Neural cell (in vitro differentiated cells): ENCODE results near the gene FABP1. TPM values are rescaled to one million over a fixed set of nuclear protein-coding genes. Genes with fewer than 3 reads are reported as not detected.

Experiments
- H2AFZ ChIP-seq: fragments of 200-600, 300-800 bp; sonication (generic), shearing (Covaris generic); 2 replicates; pipeline ENCODE4 v1.6.0; 2014; ENCODE audit warnings: low read depth, mild to moderate bottlenecking, antibody characterized with exemption, low read length, moderate library complexity
- H3F3A ChIP-seq: fragments of 200-600 bp; shearing (Covaris generic); 2 replicates; pipeline ENCODE4 v1.6.1; 2016; ENCODE audit warnings: mild to moderate bottlenecking, moderate library complexity, mixed read lengths, antibody characterized with exemption, low read length; ENCODE audit not compliant: insufficient read depth, poor library complexity, severe bottlenecking
- H3K27ac ChIP-seq: fragments of 200-600, 300-800 bp; sonication (generic), shearing (Covaris generic); 2 replicates; pipeline ENCODE4 v1.5.1; 2014; ENCODE audit warnings: mild to moderate bottlenecking, low read length, moderate library complexity
- H3K27me3 ChIP-seq: fragments of 300-800, 200-600 bp; sonication (generic), shearing (Covaris generic); 2 replicates; pipeline ENCODE4 v1.6.0; 2014; ENCODE audit warnings: mild to moderate bottlenecking, low read depth, low read length, moderate library complexity; ENCODE audit not compliant: insufficient read depth
- H3K36me3 ChIP-seq: fragments of 300-800, 200-600 bp; sonication (generic), shearing (Covaris generic); 2 replicates; pipeline ENCODE4 v1.5.1; 2014; ENCODE audit warnings: mild to moderate bottlenecking, antibody characterized with exemption, low read length, moderate library complexity; ENCODE audit not compliant: insufficient read depth
- H3K4me2 ChIP-seq: fragments of 300-800, 200-600 bp; sonication (generic), shearing (Covaris generic); 2 replicates; pipeline ENCODE4 v1.6.0; 2014; ENCODE audit warnings: mild to moderate bottlenecking, low read length
- H3K4me3 ChIP-seq: fragments of 300-800, 200-600 bp; sonication (generic), shearing (Covaris generic); 2 replicates; pipeline ENCODE4 v1.5.1; 2014; ENCODE audit warnings: mild to moderate bottlenecking, low read length, moderate library complexity
- H3K79me2 ChIP-seq: fragments of 200-600 bp; shearing (Covaris generic); replicated peaks from 2 replicates; pipeline ENCODE4 v1.6.0; 2014; ENCODE audit warnings: mild to moderate bottlenecking, low read length, moderate library complexity; ENCODE audit not compliant: insufficient read depth
- H3K9ac ChIP-seq: fragments of 300-800, 200-600 bp; sonication (generic), shearing (Covaris generic); 2 replicates; pipeline ENCODE4 v1.6.1; 2016; ENCODE audit warnings: mild to moderate bottlenecking, low read length, mixed read lengths
- H3K9me2 ChIP-seq: fragments of 200-600 bp; shearing (Covaris generic); 2 replicates; pipeline ENCODE4 v1.6.1; 2016; ENCODE audit warnings: mild to moderate bottlenecking, low read length, mixed read lengths; ENCODE audit not compliant: insufficient read depth
- H3K9me3 ChIP-seq: fragments of 200-600, 300-800 bp; sonication (generic), shearing (Covaris generic); 2 replicates; pipeline ENCODE4 v1.6.1; 2016; ENCODE audit warnings: mild to moderate bottlenecking, mixed run types, low read length, moderate library complexity, mixed read lengths
- H4K20me1 ChIP-seq: fragments of 200-600 bp; shearing (Covaris generic); 2 replicates; pipeline ENCODE4 v1.6.1; 2016; ENCODE audit warnings: mild to moderate bottlenecking, mixed run types; ENCODE audit not compliant: insufficient read depth
- CTCF ChIP-seq: fragments of 450-650 bp; IDR thresholded peaks from 2 replicates; pipeline ENCODE4 v1.5.1; 2014; ENCODE audit warnings: antibody characterized with exemption, mild to moderate bottlenecking, moderate library complexity; ENCODE audit not compliant: poor library complexity, severe bottlenecking
- EP300 ChIP-seq: fragments of 450-650 bp; conservative IDR thresholded peaks from 2 replicates; pipeline ENCODE4 v1.6.1; 2014; ENCODE audit warnings: antibody characterized with exemption, mild to moderate bottlenecking, moderate library complexity; ENCODE audit not compliant: poor library complexity, severe bottlenecking
- EZH2 ChIP-seq: fragments of 200-600, 300-800 bp; shearing (Covaris generic), sonication (generic); IDR thresholded peaks from 2 replicates; pipeline ENCODE4 v1.6.1; 2014; ENCODE audit warnings: antibody characterized with exemption, low read length, borderline replicate concordance, mild to moderate bottlenecking; ENCODE audit not compliant: insufficient read depth, poor library complexity, severe bottlenecking
- MXI1 ChIP-seq: fragments of 450-650 bp; conservative IDR thresholded peaks from 2 replicates; pipeline ENCODE4 v1.6.1; 2014; ENCODE audit warnings: antibody characterized with exemption, mild to moderate bottlenecking; ENCODE audit not compliant: poor library complexity, severe bottlenecking
- POLR2AphosphoS5 ChIP-seq: IDR thresholded peaks from 2 replicates; pipeline ENCODE4 v1.6.1; 2012
- RAD21 ChIP-seq: fragments of 450-650 bp; conservative IDR thresholded peaks from 2 replicates; pipeline ENCODE4 v1.6.1; 2014; ENCODE audit warnings: antibody characterized with exemption, mild to moderate bottlenecking, moderate library complexity
- SMC3 ChIP-seq: fragments of 450-650 bp; conservative IDR thresholded peaks from 2 replicates; pipeline ENCODE4 v1.6.1; 2014; ENCODE audit warnings: antibody characterized with exemption, mild to moderate bottlenecking, moderate library complexity; ENCODE audit not compliant: poor library complexity
- TAF1 ChIP-seq: IDR thresholded peaks from 2 replicates; pipeline ENCODE4 v1.6.1; 2012; ENCODE audit warnings: low read depth
- polyA plus RNA-seq: library from polyadenylated mRNA; depleted of rRNA; stranded (reverse); fragments of >200 nt; gene quantifications from 2 replicates; pipeline ENCODE4 v1.2.3, GENCODE V29; 2014
- TF ChIP-seq, protein P1 (sequence below): IDR thresholded peaks from 2 replicates; pipeline ENCODE4 v1.6.1; 2012; ENCODE audit warnings: borderline replicate concordance

FABP1 gene
- polyA plus RNA-seq, 1 donor from 2014 or later: not detected

- no peak overlapping the region for H3K4me2 ChIP-seq
- no peak overlapping the region for H3K27ac ChIP-seq
- H3K79me2 ChIP-seq: no peaks in the 10 kb centered on the region
- H4K20me1 ChIP-seq: no peaks in the 10 kb centered on the region
- no peak overlapping the region for H3K4me3 ChIP-seq
- H3K27me3 ChIP-seq: no peaks in the 10 kb centered on the region
- H3F3A ChIP-seq: no peaks in the 10 kb centered on the region
- TF ChIP-seq, protein P1, sequence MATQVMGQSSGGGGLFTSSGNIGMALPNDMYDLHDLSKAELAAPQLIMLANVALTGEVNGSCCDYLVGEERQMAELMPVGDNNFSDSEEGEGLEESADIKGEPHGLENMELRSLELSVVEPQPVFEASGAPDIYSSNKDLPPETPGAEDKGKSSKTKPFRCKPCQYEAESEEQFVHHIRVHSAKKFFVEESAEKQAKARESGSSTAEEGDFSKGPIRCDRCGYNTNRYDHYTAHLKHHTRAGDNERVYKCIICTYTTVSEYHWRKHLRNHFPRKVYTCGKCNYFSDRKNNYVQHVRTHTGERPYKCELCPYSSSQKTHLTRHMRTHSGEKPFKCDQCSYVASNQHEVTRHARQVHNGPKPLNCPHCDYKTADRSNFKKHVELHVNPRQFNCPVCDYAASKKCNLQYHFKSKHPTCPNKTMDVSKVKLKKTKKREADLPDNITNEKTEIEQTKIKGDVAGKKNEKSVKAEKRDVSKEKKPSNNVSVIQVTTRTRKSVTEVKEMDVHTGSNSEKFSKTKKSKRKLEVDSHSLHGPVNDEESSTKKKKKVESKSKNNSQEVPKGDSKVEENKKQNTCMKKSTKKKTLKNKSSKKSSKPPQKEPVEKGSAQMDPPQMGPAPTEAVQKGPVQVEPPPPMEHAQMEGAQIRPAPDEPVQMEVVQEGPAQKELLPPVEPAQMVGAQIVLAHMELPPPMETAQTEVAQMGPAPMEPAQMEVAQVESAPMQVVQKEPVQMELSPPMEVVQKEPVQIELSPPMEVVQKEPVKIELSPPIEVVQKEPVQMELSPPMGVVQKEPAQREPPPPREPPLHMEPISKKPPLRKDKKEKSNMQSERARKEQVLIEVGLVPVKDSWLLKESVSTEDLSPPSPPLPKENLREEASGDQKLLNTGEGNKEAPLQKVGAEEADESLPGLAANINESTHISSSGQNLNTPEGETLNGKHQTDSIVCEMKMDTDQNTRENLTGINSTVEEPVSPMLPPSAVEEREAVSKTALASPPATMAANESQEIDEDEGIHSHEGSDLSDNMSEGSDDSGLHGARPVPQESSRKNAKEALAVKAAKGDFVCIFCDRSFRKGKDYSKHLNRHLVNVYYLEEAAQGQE: no peak
- no peak for TF ChIP-seq SMC3
- TF ChIP-seq POLR2AphosphoS5: no peak
- no peak for TF ChIP-seq TAF1
- no peak for TF ChIP-seq EZH2
- no peak for TF ChIP-seq MXI1
- TF ChIP-seq CTCF: no peak
- no peak for TF ChIP-seq RAD21
- TF ChIP-seq EP300: no peak
- H3K36me3 ChIP-seq: no peaks in the 10 kb centered on the region
- no peaks in the 10 kb centered on the region for H3K9me3 ChIP-seq
- no peak overlapping the region for H3K9ac ChIP-seq
- H3K9me2 ChIP-seq: no peaks in the 10 kb centered on the region
- no peak overlapping the region for H2AFZ ChIP-seq
Measured at GRCh38 chr2:88097891-88098557, 29.8 kb downstream of the FABP1 start.

DNA sequence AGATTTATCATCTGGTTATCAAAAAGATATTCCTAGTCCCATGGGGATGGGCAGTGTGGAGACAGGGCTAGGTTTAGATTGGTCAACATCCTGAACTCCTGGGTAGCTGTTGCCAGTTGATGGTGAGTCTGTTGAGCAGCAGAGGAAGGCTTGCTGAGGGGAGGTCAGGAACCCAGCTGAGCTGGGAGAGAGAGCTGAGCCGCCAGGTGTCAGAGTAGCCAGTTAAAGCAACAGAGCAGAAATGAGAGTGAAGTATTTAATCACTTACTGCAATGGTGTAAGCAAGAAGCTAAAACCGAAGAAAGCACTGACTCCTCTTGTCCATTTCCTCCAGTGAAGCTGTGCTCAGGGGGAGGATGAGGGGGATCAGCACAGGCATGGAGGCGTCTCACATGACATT is 30.7 kb downstream of the FABP1 start:
- Histone ChIP-seq H3K79me2 (no peaks in the 10 kb centered on the region), H3K4me2 (no peak overlapping the region), H3K36me3 (no peaks in the 10 kb centered on the region), H3K9me2 (no peaks in the 10 kb centered on the region), H4K20me1 (no peaks in the 10 kb centered on the region), H3K9ac (no peak overlapping the region), H3K4me3 (no peak overlapping the region), H2AFZ (no peak overlapping the region), H3K9me3 (no peaks in the 10 kb centered on the region), H3F3A (no peaks in the 10 kb centered on the region), H3K27me3 (no peaks in the 10 kb centered on the region), H3K27ac (no peak overlapping the region)
- TF ChIP-seq EZH2 (no peak), CTCF (no peak), EP300 (no peak), TAF1 (no peak), POLR2AphosphoS5 (no peak), RAD21 (no peak), SMC3 (no peak), MXI1 (no peak)
- TF ChIP-seq, protein P1: no peak
